ENCODE results near the gene METTL4.
"Not testable (repeated sequence)": the region's sequence is repeated elsewhere in the genome, so short reads cannot be mapped to it uniquely, and the experiment has no call there.

Gene METTL4

DNA sequence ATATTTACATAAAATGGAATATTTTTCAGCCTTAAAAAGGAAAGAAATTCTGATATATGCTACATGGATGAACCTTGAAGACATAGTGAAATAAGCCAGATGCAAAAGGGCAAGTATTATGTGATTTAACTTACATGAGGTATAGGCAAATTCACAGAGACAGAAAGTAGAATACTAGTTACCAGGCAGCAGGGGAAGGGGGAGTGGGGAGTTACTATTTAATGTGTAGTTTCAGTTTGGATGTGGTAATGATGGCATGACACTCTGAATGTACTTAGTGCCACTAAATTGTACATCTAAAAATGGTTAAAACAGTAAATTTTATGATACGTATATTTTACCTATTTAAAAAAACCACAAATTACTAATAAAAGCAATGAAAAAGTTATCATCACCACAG, 12.1 kb downstream of the METTL4 start:
- no peak for DNase-seq (ENCODE audit: low read depth in 3 of 3)

DNA sequence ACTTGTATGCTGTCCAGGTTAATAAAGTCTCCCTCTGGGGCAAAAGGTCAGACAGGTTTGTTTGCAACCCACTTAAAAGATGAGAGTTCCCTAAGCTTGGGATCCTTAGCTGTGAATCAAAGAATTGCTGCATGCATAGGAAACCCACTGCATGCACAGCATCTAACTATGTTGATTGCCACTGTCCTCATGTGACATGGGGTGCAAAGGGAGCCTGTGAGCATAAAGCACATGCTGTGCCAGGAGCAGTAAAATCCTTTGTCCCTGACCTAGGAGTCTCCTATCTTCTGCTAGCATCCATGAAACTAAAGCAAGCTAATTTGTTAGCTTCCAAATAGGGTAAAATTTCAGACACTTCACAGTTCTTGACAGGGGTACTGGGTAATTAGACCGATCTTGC, 13.8 kb downstream of the METTL4 start:
- no peak for DNase-seq (ENCODE audit: low read depth in 3 of 3)

DNA sequence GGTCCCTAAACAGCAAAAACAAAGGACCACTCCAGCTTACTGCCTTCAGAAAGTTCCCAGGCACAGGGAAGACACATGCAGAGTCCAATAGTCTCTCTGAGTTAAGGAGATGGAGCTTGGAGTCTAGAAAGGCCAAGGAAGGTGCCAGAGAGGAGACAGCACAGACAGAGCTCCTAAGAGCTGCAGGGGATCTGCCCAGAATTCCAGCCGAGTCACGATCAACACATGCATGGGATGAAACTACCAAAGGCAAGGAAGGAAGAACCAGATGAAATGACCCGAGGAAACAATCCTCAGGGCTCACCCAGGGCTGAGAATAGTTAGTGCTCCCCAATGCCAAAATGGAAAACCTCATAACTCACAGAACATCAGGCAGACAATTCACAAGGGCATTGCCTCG, 15.4 kb downstream of the METTL4 start:
- no peak for DNase-seq (ENCODE audit: low read depth in 3 of 3)

DNA sequence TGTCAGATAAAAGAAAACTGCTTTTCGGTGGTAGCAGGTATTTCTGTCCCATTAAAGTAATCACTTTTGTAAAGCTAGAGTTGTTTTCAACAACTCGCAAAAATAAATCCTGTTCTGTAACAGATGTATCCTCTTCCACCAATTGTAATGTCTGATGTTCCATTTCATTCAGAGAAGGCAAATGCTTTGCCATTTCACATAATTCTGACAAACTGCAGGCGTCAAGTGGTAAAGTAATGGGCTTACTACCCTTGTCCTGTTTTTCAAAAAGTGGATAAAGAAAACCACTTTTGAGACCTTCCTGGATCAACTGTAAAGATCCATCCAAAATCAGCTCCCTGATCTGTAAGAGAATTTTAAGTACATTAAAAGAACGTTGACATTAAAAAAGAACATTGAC, 16.6 kb downstream of the METTL4 start:
- DNase-seq (ENCODE audit: low read depth in 3 of 3): no peak

DNA sequence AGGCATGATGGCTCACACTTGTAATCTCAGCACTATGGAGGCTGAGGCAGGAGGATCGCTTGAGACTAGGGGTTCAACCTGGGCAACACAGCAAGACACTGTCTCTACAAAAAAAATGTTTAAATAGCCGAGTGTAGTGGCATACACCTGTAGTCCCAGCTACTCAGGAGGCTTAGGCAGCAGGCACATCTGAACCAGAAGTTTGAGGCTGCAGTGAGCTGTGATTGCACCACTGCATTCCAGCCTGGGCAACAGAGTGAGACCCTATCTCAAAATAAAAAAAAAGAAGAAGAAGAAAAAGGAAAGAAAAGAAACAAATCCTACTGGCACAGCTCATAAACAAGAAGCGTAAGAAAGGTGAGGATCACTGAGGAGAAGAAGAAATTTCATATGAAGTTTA, 19.9 kb downstream of the METTL4 start:
- DNase-seq (ENCODE audit: low read depth in 3 of 3): no peak

DNA sequence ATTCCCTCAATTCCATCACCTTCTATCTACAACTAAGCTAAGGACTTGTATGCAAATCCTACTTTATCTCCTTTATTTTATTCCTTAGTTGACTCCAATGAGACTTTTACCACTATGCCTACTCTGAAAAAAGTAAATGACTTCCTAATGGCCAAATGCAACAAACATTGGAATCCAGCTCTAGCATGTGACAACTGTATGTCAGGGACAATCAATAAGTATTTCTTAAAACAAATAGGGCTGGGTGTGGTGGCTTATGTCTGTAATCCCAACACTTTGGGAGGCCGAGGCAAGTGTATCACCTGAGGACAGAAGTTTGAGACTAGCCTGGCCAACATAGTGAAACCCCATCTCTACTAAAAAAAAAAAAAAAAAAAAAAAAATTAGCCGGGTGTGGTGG, 21.8 kb downstream of the METTL4 start:
- DNase-seq (ENCODE audit: low read depth in 3 of 3): no peak

DNA sequence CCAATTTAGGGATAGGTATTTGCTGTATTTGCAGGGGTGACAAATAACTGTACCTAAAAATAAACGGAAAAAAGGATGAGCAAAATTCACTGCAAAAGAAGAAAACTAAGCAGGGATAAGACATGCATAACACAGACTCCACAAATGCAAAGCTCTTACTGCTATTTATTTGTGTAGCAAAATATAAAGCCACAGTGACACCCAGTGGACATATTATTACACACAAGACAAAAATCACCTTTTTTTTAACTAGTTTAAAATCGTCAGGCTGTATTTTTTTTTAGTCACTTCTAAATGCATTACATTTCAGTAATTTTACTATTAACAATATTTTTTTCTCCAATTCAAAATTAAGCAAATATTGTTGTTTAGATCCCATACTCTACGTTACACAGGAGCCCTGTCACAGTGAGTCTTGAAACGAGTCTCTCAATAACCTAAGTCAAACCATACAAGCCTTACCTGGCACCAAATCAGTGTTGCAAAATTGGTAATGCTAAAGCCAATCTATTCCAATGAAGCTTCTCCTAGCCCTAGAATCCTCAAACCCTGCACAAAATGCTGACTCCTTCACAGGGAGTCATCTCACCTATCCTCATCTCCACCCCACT, 23.7 kb downstream of the METTL4 start:
- DNase-seq (ENCODE audit: low read depth in 3 of 3): no peak

DNA sequence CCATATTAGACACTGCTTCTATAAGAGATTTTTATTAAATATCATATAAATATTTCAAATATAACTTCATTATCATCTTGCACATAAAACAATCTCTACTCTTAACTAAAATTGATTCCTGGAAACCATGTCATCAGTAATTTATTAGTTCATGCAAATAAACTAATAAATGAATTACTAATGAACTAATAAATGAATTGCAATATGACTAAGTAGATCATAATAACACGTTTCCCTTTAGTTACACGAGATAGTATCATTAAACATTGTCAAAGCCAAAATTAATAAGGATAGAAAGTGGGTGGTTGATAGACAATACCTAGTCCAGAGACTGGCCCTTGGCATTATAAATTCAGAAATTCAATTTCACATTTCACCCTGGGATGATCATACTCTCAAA, 26.1 kb downstream of the METTL4 start:
- no peak for DNase-seq (ENCODE audit: low read depth in 3 of 3)

DNA sequence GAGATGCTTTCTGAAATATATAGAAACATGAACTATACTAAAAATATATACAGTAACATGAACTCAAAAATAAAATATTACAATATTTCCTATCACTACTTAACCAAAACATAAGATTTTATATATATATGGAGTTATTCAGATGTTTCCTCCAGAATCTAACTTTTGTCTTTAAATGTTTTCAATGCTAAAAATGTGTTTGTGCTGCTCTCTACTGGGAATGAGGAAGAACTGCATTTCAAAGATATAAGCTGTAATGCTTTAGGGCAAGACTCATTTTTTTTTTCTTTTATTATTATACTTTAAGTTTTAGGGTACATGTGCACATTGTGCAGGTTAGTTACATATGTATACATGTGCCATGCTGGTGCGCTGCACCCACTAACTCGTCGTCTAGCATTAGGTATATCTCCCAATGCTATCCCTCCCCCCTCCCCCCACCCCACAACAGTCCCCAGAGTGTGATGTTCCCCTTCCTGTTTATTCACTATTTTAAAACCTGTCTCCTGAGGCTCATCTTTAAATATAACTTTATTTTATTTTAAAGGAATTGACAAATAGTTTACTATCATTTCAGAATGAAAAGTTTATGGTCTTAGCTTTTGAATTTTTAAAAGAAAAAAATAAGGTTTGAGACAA, 29.3 kb downstream of the METTL4 start:
- DNase-seq (ENCODE audit: low read depth in 3 of 3): not testable (repeated sequence)

DNA sequence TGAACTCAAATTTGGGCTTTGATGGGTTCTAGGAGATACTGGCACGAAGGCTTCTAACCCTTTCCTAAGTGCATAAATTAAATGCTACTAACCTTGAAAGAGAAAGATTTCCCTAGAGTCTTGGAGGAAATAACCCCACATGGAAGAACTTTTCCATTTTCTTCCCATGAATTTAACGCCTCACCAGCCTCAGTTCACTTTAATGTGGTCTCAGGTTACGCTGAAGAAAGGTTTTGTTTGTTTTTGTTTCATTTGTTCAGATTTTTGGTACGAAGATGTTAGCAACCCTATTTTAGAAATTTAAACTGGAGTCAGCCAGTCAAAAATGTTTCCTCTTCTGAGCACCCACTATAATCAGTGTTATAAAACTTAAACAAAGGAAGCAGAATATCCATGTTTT, 30.7 kb downstream of the METTL4 start:
- DNase-seq (ENCODE audit: low read depth in 3 of 3): no peak

DNA sequence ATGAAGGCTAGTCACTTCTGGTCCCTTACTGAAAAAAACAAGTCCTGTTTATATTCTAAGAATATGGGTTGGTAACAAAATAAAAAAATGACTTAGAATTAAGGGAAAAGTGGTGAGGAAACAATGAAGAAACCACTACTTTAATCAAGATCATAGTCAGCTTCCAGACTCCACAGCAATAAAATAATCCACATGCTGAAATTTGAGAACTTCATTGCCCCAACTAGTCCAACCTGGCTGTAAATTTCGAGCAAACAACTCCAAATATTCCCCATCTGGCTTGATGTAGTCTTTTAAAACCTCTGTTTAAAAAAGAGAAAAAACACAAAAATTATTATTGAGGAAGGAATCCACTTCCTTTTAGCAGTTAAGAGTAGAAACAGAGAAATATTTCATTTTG, 32.5 kb downstream of the METTL4 start:
- no peak for DNase-seq (ENCODE audit: low read depth in 3 of 3)

DNA sequence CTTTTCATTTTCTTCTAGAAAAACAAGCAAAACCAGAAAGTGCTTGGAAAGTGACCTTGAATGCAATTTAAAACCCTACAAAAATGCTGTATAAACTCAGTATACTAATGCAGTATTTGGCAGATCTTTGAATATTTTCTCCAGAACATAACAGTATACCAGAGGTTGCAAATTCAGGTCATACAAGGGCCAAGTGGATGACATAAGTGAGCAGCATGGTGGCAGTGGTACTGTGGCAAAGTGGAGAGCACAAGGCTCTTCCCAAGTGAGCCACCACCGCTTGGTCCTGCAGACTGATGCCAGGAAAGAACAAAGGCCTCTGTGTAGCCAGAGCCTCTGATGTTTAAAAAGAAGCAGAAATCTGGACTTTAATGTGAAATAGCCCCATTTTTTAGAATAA, 33.1 kb downstream of the METTL4 start:
- no peak for DNase-seq (ENCODE audit: low read depth in 3 of 3)

DNA sequence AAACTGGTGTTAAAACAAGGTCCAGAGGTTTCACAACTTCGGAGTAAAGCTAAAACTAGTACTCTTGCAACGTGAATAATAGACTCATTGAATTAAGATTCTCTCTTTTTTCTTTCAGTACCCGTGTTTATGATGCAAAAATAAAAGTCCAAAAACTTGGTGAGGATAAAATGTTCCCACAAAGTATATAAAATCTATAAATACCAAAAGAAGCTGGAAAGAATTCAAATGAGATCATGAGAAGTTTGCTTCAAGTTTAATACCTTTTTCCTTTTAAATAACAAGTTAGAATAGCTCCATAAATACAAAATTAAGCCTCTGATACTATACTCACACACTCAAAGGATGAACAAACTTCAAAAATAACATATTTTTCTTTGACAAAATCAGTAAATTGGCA, 34.0 kb downstream of the METTL4 start:
- DNase-seq (ENCODE audit: low read depth in 3 of 3): no peak

DNA sequence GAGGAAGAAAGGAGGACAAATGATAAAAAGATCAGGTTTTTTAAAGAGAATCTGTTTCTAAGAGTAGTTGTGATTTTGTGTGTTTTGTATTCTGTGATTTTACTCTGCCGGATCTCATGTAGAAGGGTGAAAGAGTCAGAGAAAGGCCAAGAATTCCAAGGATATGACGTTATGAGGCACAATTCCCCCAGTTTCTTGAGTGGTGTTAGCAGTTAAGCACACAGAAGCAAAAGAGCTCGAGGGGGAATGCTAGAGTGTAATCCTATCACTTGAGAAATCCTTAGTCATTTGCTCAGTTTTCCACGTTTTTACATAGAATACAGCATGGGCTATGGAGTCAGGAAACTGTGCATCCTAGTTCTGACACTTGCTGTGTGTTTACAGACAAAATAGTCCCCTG, 34.8 kb downstream of the METTL4 start:
- DNase-seq (ENCODE audit: low read depth in 3 of 3): no peak

DNA sequence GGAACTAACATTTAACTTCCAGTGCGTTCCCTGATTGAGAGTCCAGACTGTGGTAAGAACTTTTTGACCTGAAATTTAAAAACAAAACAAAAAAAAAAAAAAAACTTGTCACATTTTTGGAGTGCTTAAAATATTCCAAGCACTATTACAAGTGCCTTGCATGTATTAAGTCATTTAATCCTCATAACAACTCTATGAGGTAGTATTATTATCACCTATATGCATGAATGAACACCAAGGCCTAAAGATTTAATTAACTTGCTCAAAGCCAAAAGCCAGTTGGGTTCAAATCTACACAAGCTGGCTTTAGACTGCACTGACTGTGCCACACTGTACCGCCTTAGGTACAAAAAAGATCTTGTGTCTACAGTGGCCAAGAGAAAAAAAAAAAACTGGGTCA, 35.2 kb downstream of the METTL4 start:
- DNase-seq (ENCODE audit: low read depth in 3 of 3): no peak

DNA sequence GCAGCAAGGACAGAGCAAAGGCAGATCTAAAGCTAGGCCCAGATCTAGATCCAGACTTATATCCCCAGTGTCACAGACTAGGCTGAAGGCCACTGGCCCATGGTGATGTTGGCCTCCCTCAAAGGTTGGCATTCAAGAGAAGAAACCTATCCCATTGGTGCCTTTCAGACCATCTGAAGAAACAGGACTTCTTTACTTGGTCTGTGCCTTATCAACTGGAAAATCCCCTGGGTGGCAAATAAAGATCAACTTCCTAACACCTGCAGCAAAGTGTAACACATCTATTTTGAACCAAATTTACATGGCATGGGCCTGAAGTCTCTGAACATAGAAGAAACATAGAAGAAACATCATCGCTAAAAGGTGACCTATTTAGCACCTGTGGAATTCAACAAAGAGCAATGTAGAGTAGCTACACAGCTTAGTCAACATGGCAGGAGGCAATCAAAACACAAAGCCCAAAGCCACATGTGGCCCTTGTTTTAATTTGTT, 35.8 kb downstream of the METTL4 start:
- no peak for DNase-seq (ENCODE audit: low read depth in 3 of 3)

DNA sequence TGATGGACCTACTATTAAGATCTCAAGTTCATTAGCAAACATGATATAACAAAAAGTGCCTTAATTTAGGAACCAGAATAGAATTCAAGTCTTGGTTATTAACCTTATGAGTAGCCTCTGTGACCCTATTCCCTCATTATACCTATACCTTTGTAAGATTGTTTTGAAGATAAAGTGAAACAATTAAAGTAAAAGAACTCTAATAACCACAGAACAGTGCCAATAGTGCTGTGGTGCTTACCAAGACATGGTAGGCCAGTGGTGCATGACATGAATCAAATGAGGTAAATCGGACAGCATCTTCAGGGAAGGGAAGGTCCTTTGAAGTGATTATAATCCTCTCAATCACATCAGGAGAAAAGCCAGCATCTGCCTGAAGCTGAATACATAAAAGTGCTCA, 36.4 kb downstream of the METTL4 start:
- no peak for DNase-seq (ENCODE audit: low read depth in 3 of 3)

DNA sequence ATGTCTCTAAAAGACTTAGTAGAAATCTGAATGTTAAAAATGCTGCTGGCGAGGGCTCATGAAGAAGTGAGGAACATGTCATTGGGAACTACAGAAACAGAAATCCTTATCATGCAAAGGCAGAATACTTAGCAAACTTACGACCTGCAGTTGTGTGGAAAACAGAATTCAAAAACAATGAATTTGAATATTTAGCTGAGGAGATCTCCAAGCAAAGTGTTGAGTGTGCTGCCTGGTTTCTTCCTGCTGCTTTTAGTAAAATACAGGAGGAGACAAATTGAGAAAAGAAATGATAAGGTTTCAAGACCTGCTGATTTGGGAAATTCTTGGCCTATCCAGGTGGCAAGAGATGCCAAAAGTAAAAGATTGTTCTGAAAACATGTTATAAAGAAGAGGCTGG, 38.5 kb downstream of the METTL4 start:
- no peak for DNase-seq (ENCODE audit: low read depth in 3 of 3)

DNA sequence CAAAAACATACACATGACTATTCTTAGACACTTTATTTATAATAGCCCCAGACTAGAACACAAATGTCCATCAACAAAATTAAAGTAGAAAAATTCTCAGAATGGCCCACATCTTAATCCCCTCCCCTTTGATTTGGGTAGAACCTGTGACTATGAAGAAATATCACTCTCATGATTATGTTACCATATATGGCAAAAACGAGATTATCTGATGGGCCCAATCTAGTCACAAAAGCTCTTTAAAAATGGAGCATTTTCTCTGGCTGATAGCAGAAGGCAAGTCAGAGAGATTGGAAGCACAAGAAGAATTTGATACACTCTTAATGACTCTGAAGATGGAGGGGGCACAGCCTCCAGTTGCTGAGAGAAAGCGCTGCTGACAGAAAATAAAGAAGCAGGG, 39.6 kb downstream of the METTL4 start:
- no peak for DNase-seq (ENCODE audit: low read depth in 3 of 3)

DNA sequence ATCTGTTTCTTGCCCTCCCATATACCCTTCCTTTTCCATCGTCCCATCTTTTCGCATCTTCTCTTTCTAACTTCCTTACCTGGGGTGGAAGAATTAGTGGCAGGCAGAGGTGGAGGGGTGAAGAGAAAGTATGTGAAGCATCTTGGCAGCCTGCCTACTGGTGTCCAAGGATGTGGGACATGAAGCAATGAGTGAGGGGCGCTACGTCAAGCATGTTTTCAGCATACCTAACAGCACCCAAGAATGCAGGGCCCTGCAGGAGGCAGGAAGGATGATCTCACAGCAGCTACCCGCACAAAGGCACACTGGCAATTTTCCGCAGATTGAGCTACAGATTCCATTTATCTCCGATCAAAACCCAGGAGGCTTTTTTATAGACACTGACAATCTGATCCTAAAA, 42.2 kb downstream of the METTL4 start:
- DNase-seq (ENCODE audit: low read depth in 3 of 3): no peak

DNA sequence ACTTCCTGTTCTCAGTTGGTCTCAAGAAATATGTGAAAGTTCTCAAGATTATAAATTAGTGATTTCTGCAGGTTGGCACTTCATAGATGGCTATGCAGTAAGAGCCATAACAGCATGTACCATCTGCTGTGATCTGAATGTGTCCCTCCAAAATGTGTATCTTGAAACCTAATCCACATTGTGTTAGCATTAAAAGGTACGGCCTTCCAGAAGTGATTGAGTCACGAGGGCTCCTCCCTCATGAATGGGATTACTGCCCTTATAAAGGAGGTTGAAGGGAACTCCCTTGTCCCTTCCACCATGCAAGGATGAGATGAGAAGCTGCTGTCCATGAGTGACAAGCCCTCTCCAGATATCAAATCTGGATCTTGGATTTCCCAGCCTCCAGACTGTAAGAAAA, 45.0 kb downstream of the METTL4 start:
- no peak for DNase-seq (ENCODE audit: low read depth in 3 of 3)

DNA sequence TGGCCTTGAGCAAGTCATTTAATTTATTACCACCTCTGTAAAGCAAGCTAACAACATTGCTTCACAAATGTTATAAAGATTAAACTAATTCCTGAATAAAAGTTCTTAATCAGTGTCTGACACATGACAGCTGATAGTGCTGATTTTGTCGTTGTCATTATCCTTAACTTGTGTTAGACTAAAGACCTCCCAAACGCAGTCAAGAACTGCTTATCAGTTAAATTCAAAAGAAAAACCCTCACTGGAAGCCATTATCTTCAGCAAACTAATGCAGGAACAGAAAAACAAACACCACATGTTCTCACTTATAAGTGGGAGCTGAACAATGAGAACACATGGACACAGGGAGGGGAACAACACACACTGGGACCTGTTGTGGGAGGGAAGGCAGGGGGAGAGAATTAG, 46.5 kb downstream of the METTL4 start:
- not testable (repeated sequence) for DNase-seq (ENCODE audit: low read depth in 3 of 3)

DNA sequence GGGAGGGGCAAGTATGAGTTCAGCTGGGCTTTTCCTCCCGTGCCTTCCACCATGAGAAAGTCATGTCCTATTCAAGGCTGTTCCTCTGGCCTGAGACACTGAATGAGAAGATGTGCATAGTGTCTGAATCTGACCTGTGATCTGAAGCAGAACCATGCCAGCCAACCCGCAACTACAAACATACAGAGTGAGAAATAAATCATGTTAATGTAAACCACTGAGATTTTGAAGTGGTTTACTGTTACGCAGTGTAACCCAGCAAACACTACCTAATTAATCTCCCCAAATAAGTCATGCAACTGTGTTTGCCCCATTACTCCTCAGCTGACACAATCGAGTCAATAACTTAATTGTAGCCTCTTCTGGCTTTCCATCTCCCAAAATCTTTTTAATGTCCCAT, 49.2 kb downstream of the METTL4 start:
- no peak for DNase-seq (ENCODE audit: low read depth in 3 of 3)

DNA sequence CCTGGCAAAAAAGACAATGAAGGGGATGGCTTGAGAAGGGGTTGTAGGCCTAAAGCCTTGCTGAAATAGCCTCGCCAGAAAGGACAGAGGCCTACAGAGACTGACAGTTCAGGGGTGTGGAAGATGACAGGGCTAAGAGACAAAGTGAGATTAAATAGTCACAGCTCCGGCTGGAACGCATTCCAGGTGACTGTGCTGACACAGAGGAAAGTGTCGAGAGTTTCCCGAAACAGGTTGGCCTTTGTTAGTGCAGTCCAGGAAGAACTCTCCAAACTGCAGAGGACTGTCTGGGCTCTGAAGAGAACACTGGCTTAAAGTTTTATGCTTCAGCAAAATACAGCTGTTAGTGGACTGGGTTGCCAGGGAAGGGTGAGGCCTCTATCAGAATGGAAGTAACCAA, 52.8 kb downstream of the METTL4 start:
- no peak for DNase-seq (ENCODE audit: low read depth in 3 of 3)
